HepG2 (cell line): ENCODE results near the gene RPP25L. TPM values are rescaled to one million over a fixed set of nuclear protein-coding genes. Genes with fewer than 3 reads are reported as not detected.

Experiments
- ASH2L ChIP-seq: fragments of 300-600, 200-600 bp; sonication (generic); IDR thresholded peaks from 2 replicates; pipeline ENCODE4 v1.7.0; 2017; ENCODE audit warnings: low read depth, mild to moderate bottlenecking, moderate library complexity, mixed read lengths, low read length; ENCODE audit not compliant: insufficient read length
- ATRX ChIP-seq: sonication (generic); formaldehyde crosslinking; IDR thresholded peaks from 2 replicates; pipeline ENCODE4 v1.4.0; 2020; ENCODE audit warnings: missing genetic modification reagents, borderline replicate concordance
- IKZF4 ChIP-seq: sonication (generic); formaldehyde crosslinking; IDR thresholded peaks from 2 replicates; pipeline ENCODE4 v1.5.1; 2020; ENCODE audit warnings: borderline replicate concordance, mild to moderate bottlenecking, low read depth, missing genetic modification reagents; ENCODE audit errors: not compliant biosample characterization
- JDP2 ChIP-seq: sonication (generic); formaldehyde crosslinking; IDR thresholded peaks from 2 replicates; pipeline ENCODE4 v1.8.1; 2022; ENCODE audit warnings: missing genetic modification reagents, borderline replicate concordance
- MAFG ChIP-seq: sonication (generic); formaldehyde crosslinking; IDR thresholded peaks from 2 replicates; pipeline ENCODE4 v1.5.1; 2020; ENCODE audit warnings: mild to moderate bottlenecking, missing genetic modification reagents
- MED1 ChIP-seq: sonication (generic); formaldehyde crosslinking; IDR thresholded peaks from 2 replicates; pipeline ENCODE4 v1.4.0; 2020; ENCODE audit warnings: missing genetic modification reagents
- NKX3-1 ChIP-seq: sonication (generic); formaldehyde crosslinking; IDR thresholded peaks from 2 replicates; pipeline ENCODE4 v1.5.0; 2020; ENCODE audit warnings: missing genetic modification reagents
- TERF1 ChIP-seq: sonication (generic); formaldehyde crosslinking; IDR thresholded peaks from 2 replicates; pipeline ENCODE4 v1.8.0; 2022; ENCODE audit warnings: mild to moderate bottlenecking, missing genetic modification reagents, moderate library complexity
- TP53 ChIP-seq: sonication (generic); formaldehyde crosslinking; conservative IDR thresholded peaks from 2 replicates; pipeline ENCODE4 v1.4.0; 2020; ENCODE audit warnings: missing genetic modification reagents
- USF2 ChIP-seq, 2 experiments: sonication (generic) in 1 of 2; formaldehyde crosslinking in 1 of 2; IDR thresholded peaks; 2 replicates each; pipeline versions ENCODE4 v1.5.1 to v1.6.1; 2011 to 2020; ENCODE audit warnings: borderline replicate concordance in 1 of 2, low read depth in 1 of 2, low read length in 1 of 2, mild to moderate bottlenecking in 1 of 2, missing genetic modification reagents in 1 of 2, moderate library complexity in 1 of 2
- ZBTB2 ChIP-seq: sonication (generic); formaldehyde crosslinking; IDR thresholded peaks from 2 replicates; pipeline ENCODE4 v1.8.0; 2022; ENCODE audit warnings: low read depth, missing genetic modification reagents
- ZFAT ChIP-seq: sonication (generic); formaldehyde crosslinking; conservative IDR thresholded peaks from 2 replicates; pipeline ENCODE4 v1.8.1; 2023; ENCODE audit warnings: missing genetic modification reagents, inconsistent platforms
- ZHX2 ChIP-seq, 2 experiments: sonication (generic) in 1 of 2; formaldehyde crosslinking in 1 of 2; IDR thresholded peaks; 2 replicates each; pipeline versions ENCODE4 v1.6.1 to v1.9.0; 2014 to 2022; ENCODE audit warnings: antibody characterized with exemption in 1 of 2, borderline replicate concordance in 1 of 2, inconsistent platforms in 1 of 2, low read depth in 1 of 2, missing genetic modification reagents in 1 of 2
- ZNF253 ChIP-seq: sonication (generic); formaldehyde crosslinking; IDR thresholded peaks from 2 replicates; pipeline ENCODE4 v1.8.0; 2022; ENCODE audit warnings: mild to moderate bottlenecking, missing genetic modification reagents, borderline replicate concordance
- ZNF724P ChIP-seq: sonication (generic); formaldehyde crosslinking; IDR thresholded peaks from 2 replicates; pipeline ENCODE4 v1.8.0; 2022; ENCODE audit warnings: missing genetic modification reagents, borderline replicate concordance
- ZNF850 ChIP-seq: sonication (generic); formaldehyde crosslinking; conservative IDR thresholded peaks from 2 replicates; pipeline ENCODE4 v1.9.0; 2021; ENCODE audit warnings: mild to moderate bottlenecking, missing genetic modification reagents
- polyA plus RNA-seq, 8 experiments: library from polyadenylated mRNA; depleted of rRNA in 3 of 8; stranded (reverse) in 7 of 8; unstranded in 1 of 8; fragments of >200 nt; fragmentation: Illumina TruSeq in 4 of 8; extraction: Trizol in 4 of 8; gene quantifications; 2 replicates each; pipeline versions ENCODE4 v1.2.1 to v1.2.3, GENCODE V29; 2011 to 2016; ENCODE audit warnings: low read depth in 4 of 8, missing spikeins in 1 of 8, mixed read lengths in 1 of 8; ENCODE audit not compliant: insufficient read depth in 1 of 8
- total RNA-seq, 5 experiments: library from RNA; depleted of rRNA; stranded (reverse); fragments of >200 nt; fragmentation: Illumina TruSeq; extraction: Trizol; gene quantifications; 2 replicates each; pipeline ENCODE4 v1.2.3, GENCODE V29; 2016; ENCODE audit warnings: low read depth in 1 of 5

Gene RPP25L
- total and polyA plus RNA-seq, 2 of the 13 experiments (the other 11 are each of a cell fraction or from before 2014, with no cell fraction given): 24.5 to 27.3 TPM

- no peak for TF ChIP-seq ZHX2 (IDR thresholded peaks at IDR 0.05; ENCODE audit: low read depth)
- no peak for TF ChIP-seq ZHX2 (CRISPR knock-in tag; IDR thresholded peaks at IDR 0.05; ENCODE audit: borderline replicate concordance)
- TF ChIP-seq TERF1 (CRISPR knock-in tag): no peak
- TF ChIP-seq ZNF724P: no peak
- no peak for TF ChIP-seq MAFG (CRISPR knock-in tag)
- no peak for TF ChIP-seq USF2 (IDR thresholded peaks at IDR 0.05; ENCODE audit: low read depth, low read length)
- no peak for TF ChIP-seq USF2 (CRISPR knock-in tag; IDR thresholded peaks at IDR 0.05; ENCODE audit: borderline replicate concordance)
- TF ChIP-seq ZNF253 (CRISPR knock-in tag): no peak
- no peak for TF ChIP-seq ATRX (CRISPR knock-in tag)
- no peak for TF ChIP-seq JDP2
- TF ChIP-seq ZBTB2 (CRISPR knock-in tag): no peak
- TF ChIP-seq ZFAT (CRISPR knock-in tag): no peak
- TF ChIP-seq TP53 (CRISPR knock-in tag): no peak
- no peak for TF ChIP-seq MED1 (CRISPR knock-in tag)
- no peak for TF ChIP-seq IKZF4
- TF ChIP-seq ASH2L: peak; percentile 21
- TF ChIP-seq ZNF850 (CRISPR knock-in tag): no peak
- TF ChIP-seq NKX3-1 (CRISPR knock-in tag): no peak
Observed at GRCh38 chr9:34620061-34620994, 8.4 kb upstream of the RPP25L start, which contains the start of gene DCTN3 (continued).
